GM06990 (cell line): Measurements from ENCODE around the gene KDM3B.
A peak's percentile ranks its signal among the peaks of the same experiment; 100 is the strongest.

Source experiments
- DNase-seq: peaks from one replicate; pipeline ENCODE4 v3.0.0-alpha.2; 2011; ENCODE audit not compliant: insufficient read length; ENCODE audit errors: extremely low read depth
- H3K27me3 ChIP-seq: replicated peaks from 2 replicates; pipeline ENCODE4 v1.6.0; 2011; ENCODE audit warnings: low read length; ENCODE audit not compliant: control insufficient read depth, insufficient read depth
- H3K36me3 ChIP-seq: 2 replicates; pipeline ENCODE4 v1.5.1; 2011; ENCODE audit warnings: low read length; ENCODE audit not compliant: control insufficient read depth, insufficient read depth
- H3K4me3 ChIP-seq: replicated peaks from 2 replicates; pipeline ENCODE4 v1.5.1; 2011; ENCODE audit warnings: low read depth, mild to moderate bottlenecking, control low read depth, low read length
- CTCF ChIP-seq: IDR thresholded peaks from 2 replicates; pipeline ENCODE4 v1.5.1; 2011; ENCODE audit warnings: low read length, control low read depth, mild to moderate bottlenecking, inconsistent platforms; ENCODE audit not compliant: insufficient read depth, poor library complexity, severe bottlenecking

Gene KDM3B

GRCh38 chr5:138338411-138339090 lies 13.9 kb upstream of the KDM3B start:
- H3K27me3 ChIP-seq, result no peaks in the 10 kb centered on the region
- peak; percentile 36 for DNase-seq

GRCh38 chr5:138339091-138339456 lies 13.4 kb upstream of the KDM3B start:
- TF ChIP-seq CTCF, result no peak
- DNase-seq, result no peak
- Histone ChIP-seq H3K4me3 (peak overlapping the region; percentile 89), H3K27me3 (no peaks in the 10 kb centered on the region), H3K36me3 (peaks cover 15% of the 10 kb centered on the region)

More at GRCh38 chr5:138338411-138339090, 13.9 kb upstream of the KDM3B start:
- Histone ChIP-seq H3K36me3 (peaks cover 10% of the 10 kb centered on the region), H3K4me3 (peak overlapping the region; percentile 89)
- TF ChIP-seq CTCF, result no peak

GRCh38 chr5:138339464-138339863 lies 13.0 kb upstream of the KDM3B start:
- H3K27me3 ChIP-seq, result no peaks in the 10 kb centered on the region
- TF ChIP-seq CTCF, result no peak
- H3K4me3 ChIP-seq, result peak overlapping the region; percentile 89
- DNase-seq, result no peak
- peaks cover 16% of the 10 kb centered on the region for H3K36me3 ChIP-seq

- no peaks in the 10 kb centered on the region for H3K27me3 ChIP-seq
- peak overlapping the region; percentile 89 for H3K4me3 ChIP-seq
- DNase-seq, result no peak
- peaks cover 19% of the 10 kb centered on the region for H3K36me3 ChIP-seq
- TF ChIP-seq CTCF, result no peak
Observed at GRCh38 chr5:138340008-138340407, 12.5 kb upstream of the KDM3B start.

GRCh38 chr5:138344887-138345622 lies 7.4 kb upstream of the KDM3B start:
- DNase-seq, result no peak
- Histone ChIP-seq H3K36me3 (peaks cover 41% of the 10 kb centered on the region), H3K27me3 (no peaks in the 10 kb centered on the region), H3K4me3 (no peak overlapping the region)
- TF ChIP-seq CTCF, result no peak
